Prostate gland (tissue), 2 donors: Measurements from ENCODE around the gene PIMREG. TPM values are rescaled to one million over a fixed set of nuclear protein-coding genes. Genes with fewer than 3 reads are reported as not detected.

Experiments
- DNase-seq: peaks from one replicate; pipeline ENCODE4 v3.0.0-alpha.2; 2019; ENCODE audit warnings: low spot score
- H3K27ac ChIP-seq, 2 donors: fragments of 200-600 bp; sonication (generic); 2 replicates each; pipeline ENCODE4 v1.5.1; 2017 to 2019
- H3K27me3 ChIP-seq: fragments of 200-600 bp; sonication (generic); replicated peaks from 2 replicates; pipeline ENCODE4 v1.5.1; 2019; ENCODE audit not compliant: insufficient read depth
- H3K36me3 ChIP-seq, 2 donors: fragments of 200-600 bp; sonication (generic); 1 replicate in 1 of 2; 2 replicates in 1 of 2; pipeline versions ENCODE4 v1.5.1 to v1.8.1; 2017 to 2019
- H3K4me1 ChIP-seq: fragments of 200-600 bp; sonication (generic); replicated peaks from 2 replicates; pipeline ENCODE4 v1.5.1; 2019
- H3K4me3 ChIP-seq, 2 donors: fragments of 200-600 bp; sonication (generic); 2 replicates each; pipeline ENCODE4 v1.5.1; 2017 to 2019
- H3K9me3 ChIP-seq: fragments of 200-600 bp; sonication (generic); 2 replicates; pipeline ENCODE4 v1.5.1; 2017
- POLR2A ChIP-seq: fragments of 450-650 bp; IDR thresholded peaks from one replicate; pipeline ENCODE4 v1.6.1; 2016; ENCODE audit warnings: antibody characterized with exemption, mild to moderate bottlenecking
- POLR2AphosphoS5 ChIP-seq: sonication (generic); formaldehyde crosslinking; IDR thresholded peaks from one replicate; pipeline ENCODE4 v1.6.1; 2017; ENCODE audit warnings: antibody characterized with exemption
- WGBS: methylation state at CpG from one replicate; pipeline ENCODE4 v1.1.5; 2018; 5-methylcytosine and 5-hydroxymethylcytosine counted together
- intact Hi-C: fragments of 100-400 bp; cut with DNase I; formaldehyde crosslinking; loops from one replicate; pipeline ENCODE4 v1.14.2; 2022
- total RNA-seq, 2 donors: library from RNA; depleted of rRNA; stranded (reverse); fragments of >200 nt; gene quantifications; one replicate each; pipeline ENCODE4 v1.1.0, GENCODE V29; 2016
- TF ChIP-seq, protein P1 (sequence below), 4 experiments: fragments of 200-600 bp in 2 of 4; fragments of 450-650 bp in 2 of 4; sonication (generic) in 2 of 4; IDR thresholded peaks; 1 replicate in 3 of 4; 2 replicates in 1 of 4; pipeline ENCODE4 v1.5.1; 2016 to 2019; ENCODE audit warnings: antibody characterized with exemption in 4 of 4, mild to moderate bottlenecking in 2 of 4, moderate library complexity in 2 of 4

PIMREG gene
- total RNA-seq, 2 donors from 2014 or later = 0.45 to 4.9 TPM

DNA sequence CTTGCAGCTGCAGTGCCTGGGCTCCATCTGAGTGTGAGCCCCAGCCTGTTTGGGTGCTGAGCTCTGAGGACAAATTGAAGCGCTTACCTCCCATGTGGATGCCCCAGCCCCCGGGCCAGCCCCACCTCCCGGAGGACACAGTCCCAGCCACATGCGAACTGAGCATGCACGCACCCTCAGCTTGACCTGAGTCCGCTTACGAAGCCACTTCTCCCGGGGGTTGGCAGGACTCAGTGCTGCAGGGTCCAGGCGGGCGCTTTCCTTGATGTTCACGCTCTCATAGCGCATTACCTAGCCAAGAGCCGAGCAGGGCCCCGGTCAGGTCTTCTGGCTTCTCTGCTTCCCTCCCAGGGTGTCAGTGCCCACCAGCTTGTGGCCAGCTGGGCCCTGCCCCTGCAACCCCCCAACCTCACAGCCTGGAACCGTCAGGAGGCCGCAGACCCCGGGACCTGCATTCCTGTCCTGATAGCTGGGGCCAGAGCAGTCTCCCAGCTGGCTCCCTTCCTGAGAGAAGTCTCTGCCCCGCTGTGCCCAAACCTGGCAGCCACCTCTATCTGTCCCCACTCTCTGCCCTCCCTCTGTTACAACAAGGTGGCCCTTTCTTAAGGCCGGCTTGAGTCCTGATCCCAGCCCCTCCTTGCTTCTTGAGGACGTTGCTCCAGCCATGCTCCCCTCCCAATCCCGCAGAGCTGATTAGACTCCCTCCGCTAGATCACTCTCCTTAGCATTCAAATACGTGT lies 24.0 kb downstream of the PIMREG start:
- no peak overlapping the region for H3K4me3 ChIP-seq
- WGBS = 91% methylated on average over 23 of the region's 23 CpGs
- no peaks in the 10 kb centered on the region for H3K9me3 ChIP-seq
- no peaks in the 10 kb centered on the region for H3K36me3 ChIP-seq
- no peaks in the 10 kb centered on the region for H3K4me1 ChIP-seq
- DNase-seq = no peak
- no peaks in the 10 kb centered on the region for H3K27me3 ChIP-seq
- intact Hi-C loops = no loop called here
- TF ChIP-seq, protein P1, sequence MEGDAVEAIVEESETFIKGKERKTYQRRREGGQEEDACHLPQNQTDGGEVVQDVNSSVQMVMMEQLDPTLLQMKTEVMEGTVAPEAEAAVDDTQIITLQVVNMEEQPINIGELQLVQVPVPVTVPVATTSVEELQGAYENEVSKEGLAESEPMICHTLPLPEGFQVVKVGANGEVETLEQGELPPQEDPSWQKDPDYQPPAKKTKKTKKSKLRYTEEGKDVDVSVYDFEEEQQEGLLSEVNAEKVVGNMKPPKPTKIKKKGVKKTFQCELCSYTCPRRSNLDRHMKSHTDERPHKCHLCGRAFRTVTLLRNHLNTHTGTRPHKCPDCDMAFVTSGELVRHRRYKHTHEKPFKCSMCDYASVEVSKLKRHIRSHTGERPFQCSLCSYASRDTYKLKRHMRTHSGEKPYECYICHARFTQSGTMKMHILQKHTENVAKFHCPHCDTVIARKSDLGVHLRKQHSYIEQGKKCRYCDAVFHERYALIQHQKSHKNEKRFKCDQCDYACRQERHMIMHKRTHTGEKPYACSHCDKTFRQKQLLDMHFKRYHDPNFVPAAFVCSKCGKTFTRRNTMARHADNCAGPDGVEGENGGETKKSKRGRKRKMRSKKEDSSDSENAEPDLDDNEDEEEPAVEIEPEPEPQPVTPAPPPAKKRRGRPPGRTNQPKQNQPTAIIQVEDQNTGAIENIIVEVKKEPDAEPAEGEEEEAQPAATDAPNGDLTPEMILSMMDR (IDR thresholded peaks at IDR 0.05) = no peak
- TF ChIP-seq POLR2AphosphoS5 (no peak), POLR2A (no peak)
- no peak overlapping the region for H3K27ac ChIP-seq

DNA sequence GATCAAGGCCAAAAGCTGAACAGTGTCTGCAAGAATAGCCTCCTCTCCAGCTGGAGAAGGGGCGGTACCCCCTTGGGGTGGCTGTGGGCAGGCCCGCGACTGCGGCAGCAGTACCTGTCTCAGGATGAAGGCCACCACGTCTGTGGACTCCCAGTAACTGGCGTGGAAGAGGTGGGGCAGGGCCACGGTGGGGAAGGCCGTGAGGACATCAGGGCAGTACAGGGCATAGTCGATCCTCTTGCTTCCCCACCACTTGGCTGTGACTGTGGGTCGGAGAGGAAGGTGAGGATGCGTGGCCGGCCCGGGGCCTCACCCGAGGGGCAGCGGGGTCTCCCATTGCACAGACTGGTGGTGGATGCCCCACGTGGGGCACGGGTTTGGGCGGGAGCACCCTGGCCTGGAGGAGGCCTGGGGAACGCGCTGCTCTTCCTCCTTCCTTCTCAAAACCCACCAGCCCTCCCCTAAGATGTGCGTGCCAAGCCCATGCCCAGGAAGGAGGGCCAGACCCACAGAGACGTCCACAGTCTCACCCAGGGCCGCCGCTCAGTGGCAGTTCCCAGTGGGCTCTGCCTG lies 26.0 kb downstream of the PIMREG start:
- 90% methylated on average over 23 of the region's 24 CpGs for WGBS
- intact Hi-C loops = no loop called here
- no peak overlapping the region for H3K4me3 ChIP-seq
- no peaks in the 10 kb centered on the region for H3K4me1 ChIP-seq
- no peaks in the 10 kb centered on the region for H3K36me3 ChIP-seq
- TF ChIP-seq POLR2AphosphoS5 (no peak), POLR2A (no peak)
- TF ChIP-seq, protein P1 (IDR thresholded peaks at IDR 0.05) = no peak
- H3K27ac ChIP-seq = no peak overlapping the region
- no peaks in the 10 kb centered on the region for H3K9me3 ChIP-seq
- no peak for DNase-seq
- H3K27me3 ChIP-seq = no peaks in the 10 kb centered on the region

DNA sequence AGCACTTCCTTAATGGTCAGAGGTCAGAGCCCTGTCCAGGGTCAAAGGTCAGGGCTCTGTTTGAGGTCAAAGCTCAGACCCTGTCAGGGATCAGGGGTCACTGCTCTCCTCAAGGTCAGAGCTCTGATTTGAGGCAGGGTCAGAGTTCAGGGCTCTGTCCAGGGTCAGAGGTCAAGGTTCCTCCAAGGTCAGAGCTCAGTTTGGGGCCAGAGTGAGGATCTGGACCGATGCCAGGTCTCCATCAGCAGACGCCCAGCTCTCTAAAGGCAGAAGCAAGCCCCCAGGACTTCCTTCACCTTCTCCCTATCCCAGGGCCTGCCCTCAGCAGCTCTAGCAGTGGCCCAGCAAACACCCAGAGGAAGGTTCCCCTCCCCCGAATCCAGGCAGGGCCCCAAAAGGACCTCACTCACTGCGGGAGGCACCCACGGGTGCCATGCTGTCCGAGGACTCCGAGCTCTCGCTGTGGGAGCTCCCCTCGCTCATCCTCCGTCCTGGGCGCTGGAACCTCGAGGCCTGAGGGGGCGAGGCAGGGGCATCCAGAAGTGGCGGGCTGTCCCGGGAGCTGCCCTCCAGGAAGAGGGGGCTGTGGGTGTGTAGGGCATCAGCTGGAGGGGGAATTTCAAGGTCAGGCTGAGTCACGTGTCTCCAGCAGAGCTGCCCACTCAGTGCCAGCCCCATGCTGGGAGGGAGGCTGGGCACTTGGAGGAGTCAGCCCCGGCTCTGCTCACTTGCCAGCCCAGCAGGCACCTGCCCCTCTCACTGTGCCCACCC lies 26.7 kb downstream of the PIMREG start:
- H3K9me3 ChIP-seq = no peaks in the 10 kb centered on the region
- H3K4me1 ChIP-seq = no peaks in the 10 kb centered on the region
- H3K36me3 ChIP-seq = no peaks in the 10 kb centered on the region
- 87% methylated on average over 11 of the region's 17 CpGs for WGBS
- H3K27me3 ChIP-seq = no peaks in the 10 kb centered on the region
- H3K4me3 ChIP-seq = no peak overlapping the region
- no peak overlapping the region for H3K27ac ChIP-seq
- TF ChIP-seq POLR2A (no peak), POLR2AphosphoS5 (no peak)
- TF ChIP-seq, protein P1 (IDR thresholded peaks at IDR 0.05) = no peak
- no peak for DNase-seq
- intact Hi-C loops = no loop called here

DNA sequence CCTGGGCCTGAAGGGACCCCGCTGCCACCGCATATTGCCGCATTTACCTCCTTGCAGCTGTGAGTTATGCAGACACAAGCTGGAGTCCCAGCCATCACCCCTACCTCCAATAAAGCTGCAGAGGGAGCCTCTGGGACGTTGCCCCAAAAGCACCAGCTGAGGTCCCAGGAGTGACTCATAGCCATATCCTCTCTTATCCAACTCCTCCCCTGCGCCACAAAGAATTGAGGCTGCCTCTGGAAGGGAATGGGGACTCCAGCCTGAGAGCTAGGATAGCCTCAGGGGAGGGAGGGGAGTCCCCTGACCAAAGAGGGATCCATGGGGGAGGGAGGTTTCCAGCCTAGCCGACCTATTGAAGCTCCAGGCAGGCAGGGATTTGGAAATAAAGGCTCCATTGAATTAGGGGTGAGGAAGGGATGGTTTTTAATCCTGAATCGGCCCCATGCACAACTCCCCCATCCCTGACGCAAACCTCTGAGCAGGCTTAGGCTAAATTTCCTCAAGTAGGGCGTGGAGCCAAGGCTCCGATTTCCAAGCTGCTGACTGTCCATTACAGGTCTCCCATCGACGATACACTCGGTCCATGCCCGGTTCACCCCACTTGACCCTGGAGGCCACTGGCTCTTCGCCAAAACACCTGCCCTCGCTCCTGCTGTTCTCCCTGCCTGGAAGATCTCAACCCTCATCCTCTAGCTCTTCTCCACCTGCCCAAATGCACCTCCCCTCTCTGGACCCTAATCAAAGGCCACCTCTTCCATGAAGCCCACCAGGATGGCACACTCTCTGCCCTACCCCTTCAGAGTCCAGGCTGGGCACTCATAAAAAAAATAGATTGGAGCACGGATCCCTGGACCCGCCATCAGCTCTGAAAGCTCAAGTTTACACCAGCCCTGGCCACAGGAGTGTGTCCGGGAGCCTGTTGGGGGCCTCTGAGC lies 27.5 kb downstream of the PIMREG start:
- WGBS = 78% methylated on average over 19 of the region's 19 CpGs
- intact Hi-C loops = no loop called here
- no peak overlapping the region for H3K4me3 ChIP-seq
- H3K4me1 ChIP-seq = no peaks in the 10 kb centered on the region
- DNase-seq = no peak
- H3K27me3 ChIP-seq = no peaks in the 10 kb centered on the region
- TF ChIP-seq POLR2AphosphoS5 (no peak), POLR2A (no peak)
- TF ChIP-seq, protein P1 (IDR thresholded peaks at IDR 0.05) = no peak
- H3K27ac ChIP-seq = no peak overlapping the region
- no peaks in the 10 kb centered on the region for H3K9me3 ChIP-seq
- no peaks in the 10 kb centered on the region for H3K36me3 ChIP-seq
